COR-L47 (cell line): ENCODE measurements around the gene NLRP6.
"Not testable (repeated sequence)": the region's sequence is repeated elsewhere in the genome, so short reads cannot be mapped to it uniquely, and the experiment has no call there.

Experiments
- DNase-seq: peaks from one replicate; lab custom pipeline; 2025; lab: John Stamatoyannopoulos, UW

The NLRP6 gene

GRCh38 chr11:308740-309665 is 30.8 kb downstream of the NLRP6 start:
- DNase-seq = not testable (repeated sequence)

- DNase-seq = not testable (repeated sequence)
Observed at GRCh38 chr11:309979-310572, 31.9 kb downstream of the NLRP6 start.

GRCh38 chr11:311013-311748 is 33.0 kb downstream of the NLRP6 start:
- DNase-seq = not testable (repeated sequence)

GRCh38 chr11:312092-312816 is 34.0 kb downstream of the NLRP6 start:
- DNase-seq = no peak

DNA sequence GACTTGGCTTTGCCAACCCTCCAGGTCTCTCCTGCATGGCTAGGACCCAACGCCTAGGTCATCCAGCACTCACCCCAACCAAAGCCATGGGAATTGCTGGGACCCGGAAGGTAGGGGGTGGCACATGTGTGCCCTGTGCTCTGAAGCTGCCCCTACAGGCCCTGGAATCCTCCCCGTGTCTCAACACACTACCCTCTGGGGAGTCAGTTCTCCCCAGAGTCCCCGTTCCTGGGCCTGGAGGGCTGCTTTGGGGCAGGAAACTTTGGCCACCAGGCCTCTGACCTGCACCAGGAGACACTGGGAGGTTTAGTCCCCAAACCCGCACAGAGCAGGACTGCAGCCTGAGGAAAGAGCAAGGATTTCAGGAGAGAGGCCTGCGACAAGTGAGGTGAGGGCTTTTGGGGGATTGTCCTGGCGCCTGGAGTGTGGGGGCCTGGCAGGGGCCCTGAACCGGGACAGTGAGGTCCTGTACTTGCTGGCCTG is 35.1 kb downstream of the NLRP6 start:
- DNase-seq = no peak

DNA sequence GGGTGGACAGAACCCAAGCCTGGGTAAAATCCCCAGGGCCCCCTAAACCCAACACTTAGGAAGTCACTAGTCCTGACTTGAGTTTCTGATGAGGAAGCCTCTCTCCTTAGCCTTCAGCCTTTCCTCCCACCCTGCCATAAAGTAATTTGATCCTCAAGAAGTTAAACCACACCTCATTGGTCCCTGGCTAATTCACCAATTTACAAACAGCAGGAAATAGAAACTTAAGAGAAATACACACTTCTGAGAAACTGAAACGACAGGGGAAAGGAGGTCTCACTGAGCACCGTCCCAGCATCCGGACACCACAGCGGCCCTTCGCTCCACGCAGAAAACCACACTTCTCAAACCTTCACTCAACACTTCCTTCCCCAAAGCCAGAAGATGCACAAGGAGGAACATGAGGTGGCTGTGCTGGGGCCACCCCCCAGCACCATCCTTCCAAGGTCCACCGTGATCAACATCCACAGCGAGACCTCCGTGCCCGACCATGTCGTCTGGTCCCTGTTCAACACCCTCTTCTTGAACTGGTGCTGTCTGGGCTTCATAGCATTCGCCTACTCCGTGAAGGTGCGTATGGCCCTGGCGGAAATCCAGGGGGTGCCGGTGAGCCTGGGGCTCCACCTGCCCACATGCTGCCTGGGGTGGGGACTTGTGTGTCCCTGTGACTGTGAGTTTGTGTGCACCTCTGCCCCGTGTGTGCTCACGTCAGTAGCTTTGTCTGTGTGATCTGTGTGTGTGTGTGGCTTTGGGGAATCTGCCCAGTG is 35.8 kb downstream of the NLRP6 start, which contains the start of gene IFITM1:
TSS of gene IFITM1 (plus strand) at position 254 of the 767 bp plus-strand sequence. CDS start at position 385, 131 bp downstream.
- no peak for DNase-seq

GRCh38 chr11:314554-314875 is 36.3 kb downstream of the NLRP6 start:
- DNase-seq = not testable (repeated sequence)

- no peak for DNase-seq
Observed at GRCh38 chr11:315051-315481, 36.9 kb downstream of the NLRP6 start.

- no peak for DNase-seq
Observed at GRCh38 chr11:315516-315994, 37.3 kb downstream of the NLRP6 start.

DNA sequence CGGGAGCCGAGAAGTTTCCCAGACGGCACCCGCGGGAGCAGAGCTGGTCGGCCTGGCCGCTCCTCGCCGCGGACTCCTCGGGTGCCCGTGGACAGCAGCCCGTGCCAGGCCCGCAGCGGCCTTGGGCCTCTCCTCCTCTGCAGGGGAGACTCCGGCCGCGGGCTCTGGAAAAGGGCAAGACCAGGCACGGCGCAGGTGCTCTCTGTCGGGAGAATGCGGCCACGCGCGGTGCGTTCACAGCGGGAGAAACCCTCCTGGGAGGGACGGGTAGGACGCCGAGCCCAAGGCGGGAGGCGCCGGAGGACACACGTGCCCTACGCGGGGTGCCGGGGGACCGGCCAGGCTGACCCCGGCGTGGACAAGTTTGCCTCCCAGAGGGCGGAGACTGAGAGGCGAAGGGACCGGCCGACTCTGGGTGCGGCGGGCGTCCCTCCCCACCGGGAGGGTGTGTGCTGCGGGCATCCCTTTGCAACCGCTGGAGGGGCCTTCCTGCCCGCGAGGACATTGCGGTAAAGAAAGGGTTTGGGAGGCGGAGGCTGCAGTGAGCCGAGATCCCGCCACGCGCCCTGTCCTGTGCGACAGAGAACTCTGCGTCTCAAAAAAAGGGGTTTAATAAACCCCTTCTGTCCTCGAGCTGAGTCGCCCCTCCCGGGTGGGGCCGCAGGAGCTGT is 38.0 kb downstream of the NLRP6 start:
- no peak for DNase-seq

- no peak for DNase-seq
Observed at GRCh38 chr11:316891-317301, 38.7 kb downstream of the NLRP6 start.

GRCh38 chr11:317668-318404 is 39.6 kb downstream of the NLRP6 start:
- not testable (repeated sequence) for DNase-seq

GRCh38 chr11:318405-319120 is 40.4 kb downstream of the NLRP6 start:
- not testable (repeated sequence) for DNase-seq

DNA sequence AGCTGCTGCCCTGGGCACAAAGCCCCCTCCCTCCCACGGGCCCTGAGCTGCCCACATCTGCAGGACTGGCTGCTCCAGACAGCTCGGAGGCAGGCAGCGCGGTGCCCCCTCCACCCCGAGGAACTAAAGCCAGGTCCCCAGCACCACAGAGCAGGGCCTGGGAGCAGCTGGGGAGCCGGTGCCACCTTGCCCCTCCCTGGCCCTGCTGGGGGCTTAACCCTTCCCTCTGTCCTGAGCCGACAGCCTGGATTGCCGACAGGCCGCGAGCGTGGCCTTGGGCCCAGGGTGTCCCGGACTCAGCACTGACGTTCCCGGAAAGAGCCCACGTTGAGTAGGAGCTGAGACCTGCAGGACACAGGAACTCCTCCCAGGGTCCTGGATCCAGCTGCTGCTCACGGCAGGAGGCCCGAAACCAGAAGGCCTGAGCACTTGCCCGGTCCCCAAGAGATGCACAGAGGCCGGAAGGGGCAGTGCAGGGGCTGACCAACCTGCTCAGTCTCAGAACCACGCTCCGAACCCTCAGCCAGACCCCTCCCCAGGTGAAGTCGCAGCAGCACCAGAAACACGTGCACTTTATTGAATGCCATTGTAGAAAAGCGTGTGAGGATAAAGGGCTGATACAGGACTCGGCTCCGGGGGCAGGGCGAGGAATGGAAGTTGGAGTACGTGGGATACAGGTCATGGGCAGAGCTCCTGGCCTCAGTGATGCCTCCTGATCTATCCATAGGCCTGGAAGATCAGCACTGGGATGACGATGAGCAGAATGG is 41.1 kb downstream of the NLRP6 start:
- not testable (repeated sequence) for DNase-seq

DNA sequence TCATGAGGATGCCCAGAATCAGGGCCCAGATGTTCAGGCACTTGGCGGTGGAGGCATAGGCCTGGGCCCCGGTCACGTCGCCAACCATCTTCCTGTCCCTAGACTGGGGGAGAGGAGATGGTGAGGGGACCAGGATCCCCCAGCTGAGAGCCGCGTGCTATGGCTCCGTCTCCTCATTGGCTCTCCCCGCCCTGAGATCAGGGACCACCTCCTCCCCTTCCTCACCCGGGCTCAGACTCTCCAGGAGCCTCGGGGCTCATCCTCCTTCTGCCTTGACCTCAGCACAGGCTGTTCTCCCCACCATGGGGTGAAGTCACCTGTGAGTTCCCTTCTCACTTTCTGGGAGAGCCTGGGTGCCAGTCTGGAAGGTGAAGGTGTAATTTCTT is 41.7 kb downstream of the NLRP6 start:
- not testable (repeated sequence) for DNase-seq

DNA sequence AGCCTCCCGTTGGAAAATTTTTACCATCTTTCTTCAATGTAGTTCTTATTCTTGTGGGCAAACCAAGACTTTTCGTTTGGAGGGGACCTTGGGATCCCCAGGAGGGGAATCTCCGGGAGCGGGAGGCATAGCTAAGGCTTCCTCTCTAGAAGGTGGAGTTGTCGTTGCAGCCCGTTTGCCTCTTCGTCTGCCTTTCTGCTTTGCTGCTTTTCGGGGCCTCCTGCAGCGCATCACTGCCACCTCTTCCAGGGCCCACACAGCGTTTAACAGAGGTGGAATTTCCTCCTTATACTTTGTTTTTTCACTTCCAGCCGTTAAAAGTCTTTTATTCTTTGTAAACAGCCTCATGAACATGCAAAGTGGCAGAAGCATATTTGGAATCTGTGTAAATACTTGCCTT is 45.9 kb downstream of the NLRP6 start:
- no peak for DNase-seq

GRCh38 chr11:324593-325517 is 46.6 kb downstream of the NLRP6 start:
- DNase-seq = not testable (repeated sequence)
